ENCODE results near the gene OTOF.

DNA sequence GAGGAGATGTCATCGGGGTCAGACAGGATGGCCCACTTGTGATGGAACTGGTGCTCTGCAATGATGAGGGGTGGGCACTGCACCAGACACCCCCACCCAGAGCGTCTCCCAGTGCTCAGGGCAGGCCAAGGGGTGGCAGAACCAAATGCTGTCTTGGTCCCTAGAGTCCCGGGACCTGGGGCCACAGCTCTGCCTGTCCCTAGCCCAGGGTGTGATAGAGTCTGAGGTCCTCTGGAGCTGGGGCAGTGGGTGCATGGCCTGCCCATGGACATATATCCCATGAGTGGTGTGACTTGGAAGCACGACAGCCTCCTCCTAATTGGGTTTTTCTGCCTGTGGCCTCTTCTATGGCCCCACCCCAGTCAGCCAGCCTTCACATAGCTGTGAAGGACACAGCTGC, 6.7 kb upstream of the OTOF start:
- TF ChIP-seq CTCF (IDR thresholded peaks at IDR 0.05; ENCODE audit: poor library complexity) (no peak), EZH2 (IDR thresholded peaks at IDR 0.05; ENCODE audit: borderline replicate concordance) (no peak), EZH2phosphoT487 (IDR thresholded peaks at IDR 0.05; ENCODE audit: low read depth, severe bottlenecking, unreplicated experiment) (no peak)
